Amygdala (tissue), 56 donors: ENCODE data around the gene LRRC14B.

ENCODE experiments used
- DNase-seq, 56 donors: peaks; one replicate each; lab custom pipeline; 2025; lab: John Stamatoyannopoulos, UW

LRRC14B gene

GRCh38 chr5:191036-191948, at the start of gene LRRC14B:
Gene LRRC14B (plus strand): TSS chr5:191495. CDS start chr5:191539, 44 bp downstream.
- DNase-seq: peak in 41 of 56 donors; percentile 11 to 81 (median 47)

- DNase-seq: no peak
Measured at GRCh38 chr5:141761-142160, 49.5 kb upstream of the LRRC14B start.

GRCh38 chr5:142246-142810, 49.0 kb upstream of the LRRC14B start:
- no peak for DNase-seq

GRCh38 chr5:143041-143440, 48.3 kb upstream of the LRRC14B start:
- no peak for DNase-seq

GRCh38 chr5:144941-145340, 46.4 kb upstream of the LRRC14B start:
- DNase-seq: no peak

GRCh38 chr5:145585-146323, 45.5 kb upstream of the LRRC14B start:
- no peak for DNase-seq

- DNase-seq: no peak
Measured at GRCh38 chr5:147751-148150, 43.5 kb upstream of the LRRC14B start.

GRCh38 chr5:149745-150485, 41.4 kb upstream of the LRRC14B start:
- no peak for DNase-seq

- no peak for DNase-seq
Measured at GRCh38 chr5:150746-151145, 40.5 kb upstream of the LRRC14B start.

- DNase-seq: no peak
Measured at GRCh38 chr5:152077-152476, 39.2 kb upstream of the LRRC14B start.

- no peak for DNase-seq
Measured at GRCh38 chr5:153256-153655, 38.0 kb upstream of the LRRC14B start.

- no peak for DNase-seq
Measured at GRCh38 chr5:154236-154635, 37.1 kb upstream of the LRRC14B start.

- no peak for DNase-seq
Measured at GRCh38 chr5:154826-155225, 36.5 kb upstream of the LRRC14B start.

GRCh38 chr5:155651-156410, 35.5 kb upstream of the LRRC14B start:
- no peak for DNase-seq

- no peak for DNase-seq
Measured at GRCh38 chr5:156411-157072, 34.8 kb upstream of the LRRC14B start.

GRCh38 chr5:157126-157715, 34.1 kb upstream of the LRRC14B start:
- no peak for DNase-seq

- no peak for DNase-seq
Measured at GRCh38 chr5:157801-158200, 33.5 kb upstream of the LRRC14B start.

GRCh38 chr5:158807-159447, 32.4 kb upstream of the LRRC14B start:
- DNase-seq: no peak
